Fibroblast of lung (primary cell): ENCODE measurements around the gene MAGI2. TPM values are rescaled to one million over a fixed set of nuclear protein-coding genes. Genes with fewer than 3 reads are reported as not detected.
A peak's percentile ranks its signal among the peaks of the same experiment; 100 is the strongest.

Experiments
- DNase-seq, 2 donors: peaks; one replicate each; pipeline versions ENCODE4 v3.0.0 to v3.0.0-alpha.2; 2010; ENCODE audit warnings: low read depth in 2 of 2
- H2AFZ ChIP-seq: 2 replicates; pipeline ENCODE4 v1.5.1; 2012; ENCODE audit warnings: low read length, control low read depth, inconsistent platforms
- H3K27ac ChIP-seq: 2 replicates; pipeline ENCODE4 v1.5.1; 2011; ENCODE audit warnings: low read length, control low read depth; ENCODE audit not compliant: insufficient read depth
- H3K27me3 ChIP-seq: 2 replicates; pipeline ENCODE4 v1.5.1; 2011; ENCODE audit warnings: mild to moderate bottlenecking, low read length; ENCODE audit not compliant: control insufficient read depth, insufficient read depth
- H3K36me3 ChIP-seq: 2 replicates; pipeline ENCODE4 v1.5.1; 2011; ENCODE audit warnings: low read length; ENCODE audit not compliant: control insufficient read depth, insufficient read depth
- H3K4me1 ChIP-seq: 2 replicates; pipeline ENCODE4 v1.5.1; 2011; ENCODE audit warnings: low read length; ENCODE audit not compliant: control insufficient read depth, insufficient read depth; ENCODE audit errors: extremely low read depth
- H3K4me2 ChIP-seq: 2 replicates; pipeline ENCODE4 v1.5.1; 2011; ENCODE audit warnings: low read length, control low read depth; ENCODE audit not compliant: insufficient read depth; ENCODE audit errors: extremely low read depth
- H3K4me3 ChIP-seq, 4 experiments: fragments of 200-600 bp in 1 of 4; sonication (generic) in 1 of 4; replicated peaks in 1 of 4; 2 replicates each; pipeline ENCODE4 v1.5.1; 2011 to 2016; ENCODE audit warnings: low read length in 4 of 4, low read depth in 3 of 4, mild to moderate bottlenecking in 3 of 4, control low read depth in 2 of 4, inconsistent platforms in 1 of 4, mixed read lengths in 1 of 4; ENCODE audit not compliant: insufficient read depth in 1 of 4; ENCODE audit errors: control extremely low read depth in 1 of 4
- H3K79me2 ChIP-seq: 2 replicates; pipeline ENCODE4 v1.5.1; 2012; ENCODE audit warnings: mild to moderate bottlenecking, low read length, inconsistent platforms; ENCODE audit not compliant: control insufficient read depth, insufficient read depth
- H3K9ac ChIP-seq: 2 replicates; pipeline ENCODE4 v1.5.1; 2011; ENCODE audit warnings: mild to moderate bottlenecking, low read length, control low read depth; ENCODE audit not compliant: insufficient read depth
- H3K9me3 ChIP-seq: 2 replicates; pipeline ENCODE4 v1.5.1; 2012; ENCODE audit warnings: low read depth, low read length; ENCODE audit not compliant: control insufficient read depth, insufficient read depth
- H4K20me1 ChIP-seq: 2 replicates; pipeline ENCODE4 v1.5.1; 2011; ENCODE audit warnings: low read length; ENCODE audit not compliant: control insufficient read depth, insufficient read depth; ENCODE audit errors: extremely low read depth
- EZH2 ChIP-seq: IDR thresholded peaks from 2 replicates; pipeline ENCODE4 v1.5.1; 2012; ENCODE audit warnings: low read length, control low read depth, mild to moderate bottlenecking; ENCODE audit errors: missing control alignments
- polyA plus RNA-seq, 2 donors: library from polyadenylated mRNA; depleted of rRNA in 1 of 2; stranded (reverse) in 1 of 2; unstranded in 1 of 2; fragments of >200 nt; gene quantifications; 2 replicates each; pipeline ENCODE4 v1.2.1, GENCODE V29; 2011 to 2012; ENCODE audit warnings: missing spikeins in 1 of 2
- total RNA-seq: library from RNA; depleted of rRNA; stranded (reverse); fragments of >200 nt; gene quantifications from 2 replicates; pipeline ENCODE4 v1.2.1, GENCODE V29; 2014
- TF ChIP-seq, protein P1 (sequence below), 2 donors: IDR thresholded peaks in 1 of 2; conservative IDR thresholded peaks in 1 of 2; 1 replicate in 1 of 2; 2 replicates in 1 of 2; pipeline ENCODE4 v1.5.1; 2011 to 2012; ENCODE audit warnings: low read length in 2 of 2, control low read depth in 1 of 2, inconsistent platforms in 1 of 2, low read depth in 1 of 2, mild to moderate bottlenecking in 1 of 2

The MAGI2 gene
- total and polyA plus RNA-seq, 2 donors (not counting 1 experiment from before 2014, with no cell fraction given) = 1.8 to 17.0 TPM

DNA sequence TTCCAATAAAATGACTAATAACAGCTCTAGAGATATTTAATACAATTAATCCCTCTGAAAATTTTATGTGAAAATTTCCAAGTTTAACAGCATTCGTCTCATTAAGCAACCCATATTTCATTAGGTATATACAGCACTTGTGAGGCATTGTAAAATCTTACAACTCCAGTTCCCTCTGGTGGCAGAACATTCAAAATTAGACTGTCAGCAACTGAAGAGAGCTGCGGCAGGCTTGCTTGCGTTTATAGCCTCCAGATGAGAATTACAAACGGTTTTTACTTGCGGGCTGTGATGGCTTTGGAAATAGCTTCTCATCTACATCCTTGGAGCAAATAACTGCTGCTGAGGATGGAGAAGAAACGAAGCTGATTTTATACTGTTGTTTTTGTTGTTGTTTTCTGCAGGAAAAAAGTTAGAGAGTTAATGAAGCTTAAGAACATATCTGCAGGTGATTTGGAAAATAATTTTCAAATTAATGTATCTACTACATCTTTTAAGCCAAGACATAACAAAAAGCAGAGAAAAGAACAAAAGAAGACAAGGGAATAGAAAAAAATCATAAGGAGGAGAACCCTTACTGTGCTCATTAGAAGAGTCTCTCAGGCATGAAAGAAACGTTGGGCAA is 171.3 kb downstream of the MAGI2 start:
- Histone ChIP-seq H3K27me3 (no peaks in the 10 kb centered on the region), H3K9ac (peak overlapping the region; percentile 10), H2AFZ (no peak overlapping the region), H4K20me1 (no peaks in the 10 kb centered on the region), H3K27ac (peak overlapping the region; percentile 67), H3K4me1 (peaks cover 23% of the 10 kb centered on the region), H3K36me3 (no peaks in the 10 kb centered on the region), H3K4me3 (peak overlapping the region; percentile 7 to 30 (median 13)), H3K4me2 (peak overlapping the region; percentile 69), H3K9me3 (no peaks in the 10 kb centered on the region), H3K79me2 (no peaks in the 10 kb centered on the region)
- TF ChIP-seq, protein P1, sequence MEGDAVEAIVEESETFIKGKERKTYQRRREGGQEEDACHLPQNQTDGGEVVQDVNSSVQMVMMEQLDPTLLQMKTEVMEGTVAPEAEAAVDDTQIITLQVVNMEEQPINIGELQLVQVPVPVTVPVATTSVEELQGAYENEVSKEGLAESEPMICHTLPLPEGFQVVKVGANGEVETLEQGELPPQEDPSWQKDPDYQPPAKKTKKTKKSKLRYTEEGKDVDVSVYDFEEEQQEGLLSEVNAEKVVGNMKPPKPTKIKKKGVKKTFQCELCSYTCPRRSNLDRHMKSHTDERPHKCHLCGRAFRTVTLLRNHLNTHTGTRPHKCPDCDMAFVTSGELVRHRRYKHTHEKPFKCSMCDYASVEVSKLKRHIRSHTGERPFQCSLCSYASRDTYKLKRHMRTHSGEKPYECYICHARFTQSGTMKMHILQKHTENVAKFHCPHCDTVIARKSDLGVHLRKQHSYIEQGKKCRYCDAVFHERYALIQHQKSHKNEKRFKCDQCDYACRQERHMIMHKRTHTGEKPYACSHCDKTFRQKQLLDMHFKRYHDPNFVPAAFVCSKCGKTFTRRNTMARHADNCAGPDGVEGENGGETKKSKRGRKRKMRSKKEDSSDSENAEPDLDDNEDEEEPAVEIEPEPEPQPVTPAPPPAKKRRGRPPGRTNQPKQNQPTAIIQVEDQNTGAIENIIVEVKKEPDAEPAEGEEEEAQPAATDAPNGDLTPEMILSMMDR (conservative IDR thresholded peaks at IDR 0.05 in 1 of 2, IDR thresholded peaks at IDR 0.05 in 1 of 2; ENCODE audit: low read depth in 1 of 2, low read length in 2 of 2) = peak; percentile 55 to 63
- no peak for TF ChIP-seq EZH2
- peak; percentile 71 to 86 for DNase-seq

DNA sequence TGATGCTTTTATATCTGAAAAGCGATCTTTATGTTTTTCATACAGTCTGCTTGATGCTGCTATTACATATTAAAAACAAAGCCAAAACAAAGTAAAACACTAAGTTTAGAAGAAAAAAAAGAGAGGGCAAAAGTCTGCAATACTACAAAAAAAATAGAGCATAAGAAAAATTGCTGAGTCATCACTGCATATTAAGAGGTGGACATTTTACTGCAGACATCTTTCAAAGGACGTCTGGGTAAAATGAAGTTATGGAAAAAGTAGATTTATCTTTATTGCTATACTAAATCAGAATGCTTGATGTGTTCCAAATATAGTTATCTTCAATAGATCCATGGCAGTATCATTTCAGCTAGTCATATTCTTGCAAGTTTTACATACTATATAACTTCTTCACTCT is 172.0 kb downstream of the MAGI2 start:
- H3K4me1 ChIP-seq = peaks cover 23% of the 10 kb centered on the region
- no peak overlapping the region for H3K27ac ChIP-seq

DNA sequence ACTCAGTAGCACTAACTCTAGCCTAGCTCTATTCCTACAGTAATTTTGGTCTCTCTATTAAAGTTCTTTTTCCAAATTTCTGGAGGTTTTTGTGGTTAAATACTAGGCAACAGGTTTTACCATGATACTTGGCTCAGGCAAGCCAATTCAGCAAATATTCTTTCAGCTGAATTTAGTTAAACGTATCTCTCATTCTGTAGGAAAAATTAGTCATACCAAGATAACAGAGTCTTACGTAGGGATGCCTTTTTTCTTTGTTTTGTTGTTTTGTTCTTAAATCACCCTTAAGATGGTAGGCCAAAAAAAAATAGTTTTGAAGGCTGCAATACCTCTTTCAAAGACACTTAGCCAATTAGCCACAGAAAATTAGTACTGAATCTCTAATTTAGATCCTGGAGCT is 180.5 kb downstream of the MAGI2 start:
- Histone ChIP-seq H2AFZ (no peak overlapping the region), H3K9ac (no peak overlapping the region), H3K79me2 (no peaks in the 10 kb centered on the region), H3K4me3 (no peak overlapping the region), H4K20me1 (no peaks in the 10 kb centered on the region), H3K4me1 (no peaks in the 10 kb centered on the region), H3K27ac (no peak overlapping the region), H3K36me3 (no peaks in the 10 kb centered on the region), H3K4me2 (no peak overlapping the region), H3K27me3 (no peaks in the 10 kb centered on the region), H3K9me3 (no peaks in the 10 kb centered on the region)
- DNase-seq = peak; percentile 23 to 78
- TF ChIP-seq, protein P1 (conservative IDR thresholded peaks at IDR 0.05 in 1 of 2, IDR thresholded peaks at IDR 0.05 in 1 of 2; ENCODE audit: low read depth in 1 of 2, low read length in 2 of 2) = no peak
- TF ChIP-seq EZH2 = no peak

More for the DNA sequence above, 172.0 kb downstream of the MAGI2 start:
- Histone ChIP-seq H4K20me1 (no peaks in the 10 kb centered on the region), H3K9me3 (no peaks in the 10 kb centered on the region), H3K4me2 (no peak overlapping the region), H3K4me3 (no peak overlapping the region), H3K36me3 (no peaks in the 10 kb centered on the region), H2AFZ (no peak overlapping the region), H3K79me2 (no peaks in the 10 kb centered on the region), H3K9ac (no peak overlapping the region), H3K27me3 (no peaks in the 10 kb centered on the region)
- peak in 1 of 2 donors; percentile 41 for DNase-seq
- TF ChIP-seq, protein P1 (conservative IDR thresholded peaks at IDR 0.05 in 1 of 2, IDR thresholded peaks at IDR 0.05 in 1 of 2; ENCODE audit: low read depth in 1 of 2, low read length in 2 of 2) = no peak
- no peak for TF ChIP-seq EZH2
